Activated naive CD4-positive, alpha-beta T cell treated with anti-CD3 and anti-CD28 coated beads, Interleukin-2, amount 10 ng/mL, durations not matched to agents 7 days and 5 days (primary cell): ENCODE results near the gene KLHL26.
"Not testable (repeated sequence)": the region's sequence is repeated elsewhere in the genome, so short reads cannot be mapped to it uniquely, and the experiment has no call there.

Experiments
- CTCF ChIA-PET: fragments of 350-600 bp; sonication (Branson Sonifier 250); formaldehyde crosslinking; loops from one replicate; lab custom pipeline; 2021; ENCODE audit warnings: antibody characterized with exemption; lab: Charles Lee
- DNase-seq: peaks from one replicate; pipeline ENCODE4 v3.0.0-alpha.2; 2020
- H3K27ac Mint-ChIP-seq: one replicate; pipeline ENCODE4 v1.8.0; 2021; ENCODE audit warnings: mild to moderate bottlenecking, moderate library complexity, mixed read lengths
- H3K27me3 Mint-ChIP-seq: one replicate; pipeline ENCODE4 v1.8.0; 2021; ENCODE audit warnings: mild to moderate bottlenecking, mixed read lengths
- H3K36me3 Mint-ChIP-seq: one replicate; pipeline ENCODE4 v1.8.0; 2021; ENCODE audit warnings: mixed read lengths
- H3K4me1 Mint-ChIP-seq: one replicate; pipeline ENCODE4 v1.8.0; 2021; ENCODE audit warnings: mixed read lengths
- H3K4me3 Mint-ChIP-seq: one replicate; pipeline ENCODE4 v1.8.0; 2021; ENCODE audit warnings: mild to moderate bottlenecking, moderate library complexity, mixed read lengths
- H3K9me3 Mint-ChIP-seq: one replicate; pipeline ENCODE4 v1.8.0; 2021; ENCODE audit warnings: mixed read lengths

The KLHL26 gene

GRCh38 chr19:18680148-18680547, 43.3 kb downstream of the KLHL26 start:
- CTCF ChIA-PET: interaction anchor here (0.9 kb wide), 1 partner anchor 210 kb away, joined by 3 read pairs; no protein-coding TSS in a partner anchor
- not testable (repeated sequence) for H3K36me3 Mint-ChIP-seq

GRCh38 chr19:18682807-18683108, 45.9 kb downstream of the KLHL26 start:
- DNase-seq: no peak
- Mint-ChIP-seq H3K27me3 (peaks cover 12% of the 10 kb centered on the region), H3K4me1 (peaks cover 20% of the 10 kb centered on the region), H3K4me3 (peak overlapping the region; percentile 74), H3K27ac (peak overlapping the region; percentile 72), H3K9me3 (no peaks in the 10 kb centered on the region), H3K36me3 (no peaks in the 10 kb centered on the region)
- CTCF ChIA-PET: interaction anchor here (1.0 kb wide), 1 partner anchor 164 kb away, joined by 4 read pairs; no protein-coding TSS in a partner anchor

More at GRCh38 chr19:18680148-18680547, 43.3 kb downstream of the KLHL26 start:
- H3K9me3 Mint-ChIP-seq, H3K4me3 Mint-ChIP-seq, DNase-seq, H3K27ac Mint-ChIP-seq: not testable (repeated sequence)
- H3K27me3 Mint-ChIP-seq: peaks cover 19% of the 10 kb centered on the region
- peaks cover 20% of the 10 kb centered on the region for H3K4me1 Mint-ChIP-seq

DNA sequence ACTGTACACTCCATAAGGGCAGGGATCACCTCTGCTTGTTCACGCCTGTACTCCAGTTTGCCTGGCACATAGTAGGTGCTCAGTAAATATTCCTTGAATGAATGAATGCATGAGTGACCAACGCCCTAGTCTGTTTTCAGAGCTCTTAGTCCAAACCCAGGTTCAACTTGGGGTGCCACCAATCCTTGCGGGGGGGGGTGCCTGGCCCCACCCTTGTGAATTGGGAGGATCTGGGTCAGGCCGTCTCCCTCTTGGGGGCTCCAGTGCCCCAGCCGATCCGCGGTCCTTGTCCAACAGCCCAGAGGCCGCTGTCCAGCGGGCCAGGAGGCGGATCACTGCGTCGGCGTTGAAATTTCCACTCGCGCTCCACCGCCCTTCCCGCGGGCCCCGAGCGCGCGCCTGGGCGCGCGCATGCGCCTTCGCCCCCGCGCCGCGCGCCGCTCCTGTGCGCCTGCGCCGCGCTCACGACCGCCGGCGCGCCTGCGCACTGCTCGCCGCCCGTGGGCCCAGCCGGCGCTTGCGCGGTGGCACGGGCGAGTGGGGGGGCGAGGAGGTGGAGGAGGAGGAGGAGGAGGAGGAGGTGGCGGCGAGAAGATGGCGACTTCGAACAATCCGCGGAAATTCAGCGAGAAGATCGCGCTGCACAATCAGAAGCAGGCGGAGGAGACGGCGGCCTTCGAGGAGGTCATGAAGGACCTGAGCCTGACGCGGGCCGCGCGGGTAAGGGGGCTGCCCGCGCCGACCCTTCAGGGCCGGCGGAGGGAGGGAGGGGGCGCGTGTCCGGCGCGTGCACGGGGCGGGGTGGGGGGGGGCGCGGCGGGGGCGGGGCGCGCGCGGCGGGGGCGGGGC, 46.5 kb downstream of the KLHL26 start, which contains the start of gene CRTC1:
CRTC1 (plus strand) TSS at position 572 of the 849 bp plus-strand sequence; CDS start at position 595, 23 bp downstream.
- Mint-ChIP-seq H3K27me3 (peaks cover 8% of the 10 kb centered on the region), H3K36me3 (no peaks in the 10 kb centered on the region), H3K27ac (peak within 1 kb of the TSS; percentile 88), H3K4me3 (peak within 1 kb of the TSS; percentile 84), H3K4me1 (peaks cover 20% of the 10 kb centered on the region), H3K9me3 (no peaks in the 10 kb centered on the region)
- DNase-seq: peak; percentile 95
- CTCF ChIA-PET: interaction anchor here (1.0 kb wide), 1 partner anchor 164 kb away, joined by 4 read pairs; no protein-coding TSS in a partner anchor

DNA sequence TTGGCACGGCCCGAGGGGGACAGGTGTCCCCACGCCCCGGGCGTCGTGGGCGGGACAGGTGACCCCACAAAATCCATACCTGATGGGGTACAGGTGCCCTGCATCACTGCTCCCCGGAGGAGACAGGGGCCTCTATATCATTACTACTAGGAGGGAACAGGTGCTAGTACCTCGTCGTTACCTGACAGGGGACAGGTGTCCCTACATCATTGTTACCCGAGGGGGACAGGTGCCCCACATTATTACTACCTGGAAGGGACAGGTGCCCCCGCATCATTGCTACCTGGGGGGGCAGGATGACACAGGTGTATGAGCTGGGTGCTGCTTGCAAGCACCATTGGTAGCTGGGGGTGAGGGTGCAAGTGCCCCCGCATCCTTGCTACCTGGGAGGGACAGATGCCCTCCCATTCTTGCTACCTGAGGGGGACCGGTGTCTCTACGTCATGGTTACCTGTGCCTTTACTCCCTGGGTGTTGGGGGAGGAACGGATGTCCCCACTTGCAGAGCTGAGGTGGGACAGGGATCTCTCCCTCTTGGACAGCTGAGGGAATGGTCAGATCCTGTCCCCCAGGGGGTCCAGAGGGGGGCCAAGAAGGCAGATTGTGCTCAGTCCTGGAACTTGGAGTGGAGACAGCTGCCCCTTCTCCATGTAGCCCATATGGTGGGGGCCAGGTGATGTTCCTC, 47.3 kb downstream of the KLHL26 start:
- no peak for DNase-seq
- peaks cover 8% of the 10 kb centered on the region for H3K27me3 Mint-ChIP-seq
- H3K9me3 Mint-ChIP-seq: no peaks in the 10 kb centered on the region
- no peaks in the 10 kb centered on the region for H3K36me3 Mint-ChIP-seq
- peak overlapping the region; percentile 66 for H3K4me3 Mint-ChIP-seq
- H3K27ac Mint-ChIP-seq: peak overlapping the region; percentile 42
- CTCF ChIA-PET: no interaction called here
- peaks cover 20% of the 10 kb centered on the region for H3K4me1 Mint-ChIP-seq

DNA sequence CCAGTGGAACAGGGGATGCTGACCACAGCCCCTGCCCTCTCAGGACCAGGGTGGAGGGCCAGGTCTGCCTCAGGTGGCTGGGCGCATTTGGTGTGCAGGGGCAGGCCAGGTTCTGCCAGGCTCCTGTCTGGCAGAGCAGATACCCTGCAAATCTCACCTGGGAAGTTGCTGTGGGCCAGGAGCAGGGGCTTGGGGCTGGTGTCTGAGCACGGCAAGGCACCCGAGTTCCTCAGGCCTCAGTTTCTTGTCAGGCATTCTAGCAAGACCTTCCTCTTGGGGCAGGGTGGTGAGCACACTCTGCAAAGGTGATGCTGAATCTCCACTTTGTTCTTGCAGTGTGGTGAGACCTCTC, 47.8 kb downstream of the KLHL26 start:
- DNase-seq: no peak
- H3K9me3 Mint-ChIP-seq: no peaks in the 10 kb centered on the region
- no peak overlapping the region for H3K27ac Mint-ChIP-seq
- peaks cover 8% of the 10 kb centered on the region for H3K27me3 Mint-ChIP-seq
- peak overlapping the region; percentile 66 for H3K4me3 Mint-ChIP-seq
- CTCF ChIA-PET: no interaction called here
- H3K4me1 Mint-ChIP-seq: peaks cover 20% of the 10 kb centered on the region
- H3K36me3 Mint-ChIP-seq: no peaks in the 10 kb centered on the region

GRCh38 chr19:18685597-18686190, 48.9 kb downstream of the KLHL26 start:
- Mint-ChIP-seq H3K4me1 (peaks cover 20% of the 10 kb centered on the region), H3K9me3 (no peaks in the 10 kb centered on the region), H3K27ac (no peak overlapping the region), H3K4me3 (peak overlapping the region; percentile 66), H3K27me3 (peaks cover 8% of the 10 kb centered on the region), H3K36me3 (no peaks in the 10 kb centered on the region)
- DNase-seq: no peak
- CTCF ChIA-PET: no interaction called here

DNA sequence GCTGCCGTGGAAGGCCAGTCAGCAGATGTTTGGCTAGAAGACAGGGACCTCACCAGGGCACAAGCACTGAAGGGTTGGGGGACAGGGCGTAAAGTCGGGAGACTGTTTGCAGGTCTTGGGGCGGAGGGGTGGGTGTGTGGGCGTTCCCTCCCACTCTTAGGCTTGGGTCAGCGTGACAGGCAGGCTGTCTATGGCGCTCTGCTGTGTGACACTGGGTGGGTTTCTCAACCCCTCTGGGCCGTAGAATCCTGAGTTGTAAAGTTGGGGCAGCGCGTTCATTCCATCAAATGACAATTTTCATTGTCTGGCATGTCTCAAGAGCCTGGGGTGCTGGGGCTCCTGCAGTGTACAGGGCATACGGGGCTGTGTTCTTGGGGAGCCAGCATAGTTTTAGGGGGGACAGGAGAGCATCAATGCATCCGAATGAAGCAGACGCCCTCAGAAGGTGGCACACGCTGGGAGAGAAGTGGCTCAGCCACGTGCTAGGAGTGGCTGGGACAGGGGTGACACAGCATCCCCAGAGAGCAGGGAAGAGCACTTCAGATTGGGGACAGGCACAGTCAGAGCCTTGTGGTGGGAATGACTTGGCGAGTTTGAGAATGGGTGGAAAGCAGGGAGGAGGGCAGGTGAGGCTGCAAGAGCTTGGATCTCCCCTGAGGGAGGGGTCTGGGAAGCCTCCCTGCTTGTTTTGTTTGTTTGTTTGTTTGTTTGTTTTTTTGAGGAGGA, 51.1 kb downstream of the KLHL26 start:
- DNase-seq: no peak
- Mint-ChIP-seq H3K36me3 (no peaks in the 10 kb centered on the region), H3K27ac (no peak overlapping the region), H3K4me3 (no peak overlapping the region), H3K27me3 (no peaks in the 10 kb centered on the region), H3K9me3 (no peaks in the 10 kb centered on the region), H3K4me1 (peaks cover 14% of the 10 kb centered on the region)
- CTCF ChIA-PET: no interaction called here

GRCh38 chr19:18696023-18696422, 59.2 kb downstream of the KLHL26 start:
- no peak overlapping the region for H3K27ac Mint-ChIP-seq

DNA sequence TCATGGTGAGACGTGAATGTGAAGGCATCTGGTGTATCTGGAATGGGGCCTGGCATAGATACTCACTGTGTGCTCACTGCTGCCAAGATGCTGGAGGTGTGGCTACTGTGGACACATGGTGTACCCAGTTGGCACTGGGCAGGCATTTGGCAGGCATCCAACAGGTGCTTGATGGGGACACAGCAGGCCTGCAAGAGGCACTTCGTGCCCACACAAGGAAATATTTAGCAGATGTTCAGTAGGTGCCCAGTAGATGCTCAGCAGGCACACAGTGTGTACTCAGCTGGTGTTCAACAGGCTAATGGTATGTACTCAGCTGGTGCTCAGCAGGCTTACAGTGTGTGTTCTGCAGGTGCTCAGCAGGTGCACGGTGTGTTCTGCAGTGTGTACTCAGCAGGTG, 60.9 kb downstream of the KLHL26 start:
- Mint-ChIP-seq H3K4me1 (peaks cover 29% of the 10 kb centered on the region), H3K9me3 (no peaks in the 10 kb centered on the region), H3K27ac (no peak overlapping the region), H3K4me3 (no peak overlapping the region), H3K27me3 (peaks cover 4% of the 10 kb centered on the region), H3K36me3 (no peaks in the 10 kb centered on the region)
- CTCF ChIA-PET: no interaction called here
- no peak for DNase-seq

More at GRCh38 chr19:18696023-18696422, 59.2 kb downstream of the KLHL26 start:
- H3K36me3 Mint-ChIP-seq: no peaks in the 10 kb centered on the region
- peaks cover 24% of the 10 kb centered on the region for H3K4me1 Mint-ChIP-seq
- CTCF ChIA-PET: no interaction called here
- DNase-seq: no peak
- no peak overlapping the region for H3K4me3 Mint-ChIP-seq
- H3K9me3 Mint-ChIP-seq: no peaks in the 10 kb centered on the region
- H3K27me3 Mint-ChIP-seq: peaks cover 4% of the 10 kb centered on the region

GRCh38 chr19:18698321-18699167, 61.7 kb downstream of the KLHL26 start:
- H3K4me1 Mint-ChIP-seq: peaks cover 29% of the 10 kb centered on the region
- CTCF ChIA-PET: no interaction called here

GRCh38 chr19:18699403-18700054, 62.7 kb downstream of the KLHL26 start:
- peaks cover 4% of the 10 kb centered on the region for H3K27me3 Mint-ChIP-seq
- H3K36me3 Mint-ChIP-seq: no peaks in the 10 kb centered on the region
- peak overlapping the region; percentile 90 for H3K27ac Mint-ChIP-seq
- H3K4me3 Mint-ChIP-seq: peak overlapping the region; percentile 75
- no peaks in the 10 kb centered on the region for H3K9me3 Mint-ChIP-seq
- H3K4me1 Mint-ChIP-seq: peaks cover 29% of the 10 kb centered on the region
- peak; percentile 38 for DNase-seq
- CTCF ChIA-PET: no interaction called here

More at GRCh38 chr19:18698321-18699167, 61.7 kb downstream of the KLHL26 start:
- Mint-ChIP-seq H3K36me3 (no peaks in the 10 kb centered on the region), H3K27ac (peak overlapping the region; percentile 90), H3K27me3 (peaks cover 4% of the 10 kb centered on the region), H3K4me3 (no peak overlapping the region), H3K9me3 (no peaks in the 10 kb centered on the region)
- no peak for DNase-seq

DNA sequence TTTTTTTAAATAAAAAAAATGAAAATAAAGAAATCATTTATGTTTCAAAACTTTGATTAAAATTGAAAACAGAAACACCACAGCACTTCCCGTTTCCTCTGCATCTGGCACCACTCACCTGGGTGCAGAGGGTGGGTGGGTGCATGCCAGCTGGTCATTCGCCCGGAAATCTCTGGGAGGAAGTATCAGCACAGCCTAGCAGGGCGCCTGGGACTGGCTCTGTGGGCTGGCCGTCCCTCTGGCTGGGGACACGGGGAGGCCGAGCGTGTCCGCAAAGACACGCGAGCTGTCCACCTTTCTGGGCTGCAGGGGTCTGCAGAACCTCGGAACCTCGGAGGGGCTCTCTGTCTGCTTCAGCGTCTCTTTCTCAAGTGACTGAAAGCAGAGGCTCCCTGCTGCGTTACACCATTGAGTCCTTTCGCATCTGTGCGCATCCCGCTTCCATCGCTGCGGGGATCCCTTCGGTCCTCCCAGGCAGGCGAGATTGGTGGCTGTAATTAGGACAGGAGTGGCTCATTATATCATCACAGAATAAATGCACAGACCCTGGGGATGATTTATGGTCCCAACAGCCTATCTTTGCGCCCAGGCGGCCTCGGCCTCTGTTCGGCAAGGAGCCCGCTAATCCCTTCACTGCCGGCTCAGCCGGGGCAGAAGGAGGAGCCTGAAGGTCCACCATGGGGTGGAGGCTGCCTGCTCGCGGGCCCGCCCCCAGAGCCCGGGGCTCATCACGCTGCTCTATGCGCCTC, 63.8 kb downstream of the KLHL26 start:
- Mint-ChIP-seq H3K4me1 (peaks cover 31% of the 10 kb centered on the region), H3K4me3 (peak overlapping the region; percentile 62), H3K27me3 (peaks cover 4% of the 10 kb centered on the region), H3K36me3 (no peaks in the 10 kb centered on the region), H3K27ac (peak overlapping the region; percentile 90), H3K9me3 (no peaks in the 10 kb centered on the region)
- CTCF ChIA-PET: no interaction called here
- DNase-seq: peak; percentile 76
